ENCODE data around the gene PHLDA1.

PHLDA1 gene

GRCh38 chr12:76055393-76055792 is 23.8 kb upstream of the PHLDA1 start:
- no peak for DNase-seq (ENCODE audit: low read depth, low spot score)
- no peak for TF ChIP-seq CTCF (IDR thresholded peaks at IDR 0.05; ENCODE audit: low read depth, low read length)

GRCh38 chr12:76049575-76050251 is 18.1 kb upstream of the PHLDA1 start:
- no peak overlapping the region for H3K4me3 ChIP-seq (ENCODE audit: low read depth, low read length)
- TF ChIP-seq CTCF (IDR thresholded peaks at IDR 0.05; ENCODE audit: low read depth, low read length) = no peak
- no peak for DNase-seq (ENCODE audit: low read depth, low spot score)
- in situ Hi-C loops (cut with HindIII; ENCODE audit: low sequenced_read_pairs) = no loop called here

More at GRCh38 chr12:76055393-76055792, 23.8 kb upstream of the PHLDA1 start:
- H3K4me3 ChIP-seq (ENCODE audit: low read depth, low read length) = no peak overlapping the region
- in situ Hi-C loops (cut with HindIII; ENCODE audit: low sequenced_read_pairs) = no loop called here

GRCh38 chr12:76047742-76048141 is 16.2 kb upstream of the PHLDA1 start:
- no peak for TF ChIP-seq CTCF (IDR thresholded peaks at IDR 0.05; ENCODE audit: low read depth, low read length)
- in situ Hi-C loops (cut with HindIII; ENCODE audit: low sequenced_read_pairs) = no loop called here
- DNase-seq (ENCODE audit: low read depth, low spot score) = no peak
- H3K4me3 ChIP-seq (ENCODE audit: low read depth, low read length) = no peak overlapping the region

GRCh38 chr12:76047060-76047459 is 15.5 kb upstream of the PHLDA1 start:
- H3K4me3 ChIP-seq (ENCODE audit: low read depth, low read length) = no peak overlapping the region
- in situ Hi-C loops (cut with HindIII; ENCODE audit: low sequenced_read_pairs) = no loop called here
- DNase-seq (ENCODE audit: low read depth, low spot score) = no peak
- TF ChIP-seq CTCF (IDR thresholded peaks at IDR 0.05; ENCODE audit: low read depth, low read length) = no peak

GRCh38 chr12:76043377-76043776 is 11.8 kb upstream of the PHLDA1 start:
- H3K4me3 ChIP-seq (ENCODE audit: low read depth, low read length) = no peak overlapping the region
- in situ Hi-C loops (cut with HindIII; ENCODE audit: low sequenced_read_pairs) = no loop called here
- DNase-seq (ENCODE audit: low read depth, low spot score) = no peak
- TF ChIP-seq CTCF (IDR thresholded peaks at IDR 0.05; ENCODE audit: low read depth, low read length) = no peak

GRCh38 chr12:76042147-76042546 is 10.6 kb upstream of the PHLDA1 start:
- TF ChIP-seq CTCF (IDR thresholded peaks at IDR 0.05; ENCODE audit: low read depth, low read length) = no peak
- in situ Hi-C loops (cut with HindIII; ENCODE audit: low sequenced_read_pairs) = no loop called here
- DNase-seq (ENCODE audit: low read depth, low spot score) = no peak
- H3K4me3 ChIP-seq (ENCODE audit: low read depth, low read length) = no peak overlapping the region

Measured in astrocyte of the spinal cord (primary cell).